ENCODE results near the gene KLK7.

The KLK7 gene

GRCh38 chr19:51003316-51003715 is 19.6 kb upstream of the KLK7 start:
- no peaks in the 10 kb centered on the region for H3K4me1 ChIP-seq (ENCODE audit: control insufficient read depth in 1 of 2, insufficient read depth in 1 of 2, low read depth in 1 of 2, low read length in 1 of 2)
- H3K9me3 ChIP-seq = no peaks in the 10 kb centered on the region
- TF ChIP-seq CTCF (IDR thresholded peaks at IDR 0.05) = no peak
- H3K36me3 ChIP-seq = no peaks in the 10 kb centered on the region
- peaks cover 35% of the 10 kb centered on the region for H3K27me3 ChIP-seq
- no peak overlapping the region for H3K4me3 ChIP-seq (ENCODE audit: low read depth in 1 of 2, low read length in 1 of 2)
- no peak overlapping the region for H3K27ac ChIP-seq

- peaks cover 35% of the 10 kb centered on the region for H3K27me3 ChIP-seq
- H3K27ac ChIP-seq = no peak overlapping the region
- no peak for TF ChIP-seq CTCF (IDR thresholded peaks at IDR 0.05)
- no peaks in the 10 kb centered on the region for H3K4me1 ChIP-seq (ENCODE audit: control insufficient read depth in 1 of 2, insufficient read depth in 1 of 2, low read depth in 1 of 2, low read length in 1 of 2)
- no peak overlapping the region for H3K4me3 ChIP-seq (ENCODE audit: low read depth in 1 of 2, low read length in 1 of 2)
- no peaks in the 10 kb centered on the region for H3K36me3 ChIP-seq
- no peaks in the 10 kb centered on the region for H3K9me3 ChIP-seq
Observed at GRCh38 chr19:51002542-51003311, 19.0 kb upstream of the KLK7 start.

- no peaks in the 10 kb centered on the region for H3K4me1 ChIP-seq (ENCODE audit: control insufficient read depth in 1 of 2, insufficient read depth in 1 of 2, low read depth in 1 of 2, low read length in 1 of 2)
- no peak overlapping the region for H3K4me3 ChIP-seq (ENCODE audit: low read depth in 1 of 2, low read length in 1 of 2)
- H3K36me3 ChIP-seq = no peaks in the 10 kb centered on the region
- H3K9me3 ChIP-seq = no peaks in the 10 kb centered on the region
- peaks cover 31% of the 10 kb centered on the region for H3K27me3 ChIP-seq
- H3K27ac ChIP-seq = no peak overlapping the region
- TF ChIP-seq CTCF (IDR thresholded peaks at IDR 0.05) = no peak
Observed at GRCh38 chr19:51002089-51002532, 18.4 kb upstream of the KLK7 start.

GRCh38 chr19:51001515-51001914 is 17.8 kb upstream of the KLK7 start, which contains the start of gene KLK8:
KLK8 (minus strand) TSS chr19:51001604; CDS start chr19:51001167, 437 bp downstream.
- no peaks in the 10 kb centered on the region for H3K4me1 ChIP-seq (ENCODE audit: control insufficient read depth in 1 of 2, insufficient read depth in 1 of 2, low read depth in 1 of 2, low read length in 1 of 2)
- H3K27me3 ChIP-seq = peaks cover 31% of the 10 kb centered on the region
- no peaks in the 10 kb centered on the region for H3K9me3 ChIP-seq
- no peak within 1 kb of the TSS for H3K4me3 ChIP-seq (ENCODE audit: low read depth in 1 of 2, low read length in 1 of 2)
- no peaks in the 10 kb centered on the region for H3K36me3 ChIP-seq
- H3K27ac ChIP-seq = no peak within 1 kb of the TSS
- no peak for TF ChIP-seq CTCF (IDR thresholded peaks at IDR 0.05)

GRCh38 chr19:51000981-51001380 is 17.3 kb upstream of the KLK7 start:
- Histone ChIP-seq H3K27ac (no peak overlapping the region), H3K4me1 (ENCODE audit: control insufficient read depth in 1 of 2, insufficient read depth in 1 of 2, low read depth in 1 of 2, low read length in 1 of 2) (no peaks in the 10 kb centered on the region), H3K27me3 (peaks cover 31% of the 10 kb centered on the region), H3K36me3 (no peaks in the 10 kb centered on the region), H3K4me3 (ENCODE audit: low read depth in 1 of 2, low read length in 1 of 2) (no peak overlapping the region), H3K9me3 (no peaks in the 10 kb centered on the region)
- no peak for TF ChIP-seq CTCF (IDR thresholded peaks at IDR 0.05)
